Colonic mucosa (tissue), 4 donors: ENCODE measurements around the gene IQGAP2. TPM values are rescaled to one million over a fixed set of nuclear protein-coding genes. Genes with fewer than 3 reads are reported as not detected.

Experiments
- DNase-seq: peaks from one replicate; pipeline ENCODE4 v3.0.0-alpha.2; 2020
- H3K27ac ChIP-seq: fragments of 200-600 bp; one replicate; pipeline ENCODE4 v1.8.0; 2021
- H3K27me3 ChIP-seq: fragments of 200-600 bp; one replicate; pipeline ENCODE4 v1.8.0; 2021
- H3K36me3 ChIP-seq: fragments of 200-600 bp; one replicate; pipeline ENCODE4 v1.8.0; 2021
- H3K4me1 ChIP-seq: fragments of 200-600 bp; one replicate; pipeline ENCODE4 v1.8.0; 2021; ENCODE audit warnings: mild to moderate bottlenecking
- H3K4me3 ChIP-seq: fragments of 200-600 bp; one replicate; pipeline ENCODE4 v1.8.0; 2021
- H3K9ac ChIP-seq, 2 donors: one replicate each; pipeline ENCODE4 v1.7.0; 2013; ENCODE audit warnings: control low read depth in 2 of 2, low read depth in 2 of 2, low read length in 2 of 2
- H3K9me3 ChIP-seq: fragments of 200-600 bp; one replicate; pipeline ENCODE4 v1.8.0; 2021
- CTCF ChIP-seq: fragments of 200-600 bp; IDR thresholded peaks from one replicate; pipeline ENCODE4 v1.8.0; 2022; ENCODE audit warnings: antibody characterized with exemption, mild to moderate bottlenecking
- intact Hi-C: fragments of 100-400 bp; cut with DNase I; formaldehyde crosslinking; loops from one replicate; pipeline ENCODE4 v1.14.1; 2022
- total RNA-seq, 2 donors: library from RNA; stranded (reverse); fragmentation: NEBNext Ultra II Directional in 1 of 2; extraction: Animal tissue kit (Norgen Biotek cat#: 25700) in 1 of 2; gene quantifications; one replicate each; pipeline ENCODE4 v1.2.1, GENCODE V29; 2021
- donor health status: healthy.
- donor health status: DM: no; HTN: no; CAD: no.
- donor health status: DM: no; HTN: no; CAD: no.

The IQGAP2 gene
- total RNA-seq, 2 donors from 2014 or later = 62.2 to 75.6 TPM

GRCh38 chr5:76379855-76380254, 23.2 kb upstream of the IQGAP2 start:
- no peak overlapping the region for H3K4me3 ChIP-seq
- DNase-seq = no peak
- no peak overlapping the region for H3K9ac ChIP-seq
- H3K4me1 ChIP-seq = no peaks in the 10 kb centered on the region
- peak overlapping the region; percentile 35 for H3K27ac ChIP-seq
- H3K27me3 ChIP-seq = no peaks in the 10 kb centered on the region
- no peaks in the 10 kb centered on the region for H3K36me3 ChIP-seq
- no peaks in the 10 kb centered on the region for H3K9me3 ChIP-seq
- TF ChIP-seq CTCF = no peak
- intact Hi-C loops = no loop called here

GRCh38 chr5:76380346-76381066, 22.6 kb upstream of the IQGAP2 start:
- Histone ChIP-seq H3K4me3 (no peak overlapping the region), H3K27ac (peak overlapping the region; percentile 35), H3K9ac (no peak overlapping the region), H3K27me3 (no peaks in the 10 kb centered on the region), H3K9me3 (no peaks in the 10 kb centered on the region), H3K36me3 (no peaks in the 10 kb centered on the region), H3K4me1 (no peaks in the 10 kb centered on the region)
- intact Hi-C loops = no loop called here
- TF ChIP-seq CTCF = no peak
- DNase-seq = peak; percentile 34

- H3K36me3 ChIP-seq = no peaks in the 10 kb centered on the region
- no peaks in the 10 kb centered on the region for H3K9me3 ChIP-seq
- TF ChIP-seq CTCF = no peak
- no peak overlapping the region for H3K4me3 ChIP-seq
- H3K4me1 ChIP-seq = peaks cover 9% of the 10 kb centered on the region
- H3K27me3 ChIP-seq = no peaks in the 10 kb centered on the region
- no peak overlapping the region for H3K9ac ChIP-seq
- no peak for DNase-seq
- H3K27ac ChIP-seq = no peak overlapping the region
- intact Hi-C loops = no loop called here
These were observed 19.8 kb upstream of the IQGAP2 start for GRCh38 chr5:76383126-76383832.

- Histone ChIP-seq H3K9me3 (no peaks in the 10 kb centered on the region), H3K4me3 (no peak overlapping the region), H3K9ac (no peak overlapping the region), H3K27me3 (no peaks in the 10 kb centered on the region), H3K4me1 (peaks cover 14% of the 10 kb centered on the region), H3K36me3 (no peaks in the 10 kb centered on the region), H3K27ac (no peak overlapping the region)
- no peak for DNase-seq
- intact Hi-C loops = no loop called here
- TF ChIP-seq CTCF = no peak
These were observed 18.9 kb upstream of the IQGAP2 start for GRCh38 chr5:76384189-76384588.

GRCh38 chr5:76384705-76385104, 18.4 kb upstream of the IQGAP2 start:
- no peaks in the 10 kb centered on the region for H3K9me3 ChIP-seq
- no peaks in the 10 kb centered on the region for H3K36me3 ChIP-seq
- H3K4me1 ChIP-seq = peaks cover 14% of the 10 kb centered on the region
- intact Hi-C loops = no loop called here
- no peak overlapping the region for H3K27ac ChIP-seq
- no peak for TF ChIP-seq CTCF
- no peak overlapping the region for H3K9ac ChIP-seq
- DNase-seq = no peak
- no peaks in the 10 kb centered on the region for H3K27me3 ChIP-seq
- H3K4me3 ChIP-seq = no peak overlapping the region
